Colonic mucosa (tissue), 4 donors: ENCODE data around the gene MAD1L1. TPM values are rescaled to one million over a fixed set of nuclear protein-coding genes. Genes with fewer than 3 reads are reported as not detected.

ENCODE experiments used
- DNase-seq: peaks from one replicate; pipeline ENCODE4 v3.0.0-alpha.2; 2020
- H3K27ac ChIP-seq: fragments of 200-600 bp; one replicate; pipeline ENCODE4 v1.8.0; 2021
- H3K27me3 ChIP-seq: fragments of 200-600 bp; one replicate; pipeline ENCODE4 v1.8.0; 2021
- H3K36me3 ChIP-seq: fragments of 200-600 bp; one replicate; pipeline ENCODE4 v1.8.0; 2021
- H3K4me1 ChIP-seq: fragments of 200-600 bp; one replicate; pipeline ENCODE4 v1.8.0; 2021; ENCODE audit warnings: mild to moderate bottlenecking
- H3K4me3 ChIP-seq: fragments of 200-600 bp; one replicate; pipeline ENCODE4 v1.8.0; 2021
- H3K9ac ChIP-seq, 2 donors: one replicate each; pipeline ENCODE4 v1.7.0; 2013; ENCODE audit warnings: control low read depth in 2 of 2, low read depth in 2 of 2, low read length in 2 of 2
- H3K9me3 ChIP-seq: fragments of 200-600 bp; one replicate; pipeline ENCODE4 v1.8.0; 2021
- intact Hi-C: fragments of 100-400 bp; cut with DNase I; formaldehyde crosslinking; loops from one replicate; pipeline ENCODE4 v1.14.1; 2022
- total RNA-seq, 2 donors: library from RNA; stranded (reverse); fragmentation: NEBNext Ultra II Directional in 1 of 2; extraction: Animal tissue kit (Norgen Biotek cat#: 25700) in 1 of 2; gene quantifications; one replicate each; pipeline ENCODE4 v1.2.1, GENCODE V29; 2021
- TF ChIP-seq, protein P1 (sequence below): fragments of 200-600 bp; IDR thresholded peaks from one replicate; pipeline ENCODE4 v1.8.0; 2022; ENCODE audit warnings: antibody characterized with exemption, mild to moderate bottlenecking
- donor health status: healthy.
- donor health status: DM: no; HTN: no; CAD: no.
- donor health status: DM: no; HTN: no; CAD: no.

Gene MAD1L1
- total RNA-seq, 2 donors from 2014 or later: 18.2 to 47.0 TPM

DNA sequence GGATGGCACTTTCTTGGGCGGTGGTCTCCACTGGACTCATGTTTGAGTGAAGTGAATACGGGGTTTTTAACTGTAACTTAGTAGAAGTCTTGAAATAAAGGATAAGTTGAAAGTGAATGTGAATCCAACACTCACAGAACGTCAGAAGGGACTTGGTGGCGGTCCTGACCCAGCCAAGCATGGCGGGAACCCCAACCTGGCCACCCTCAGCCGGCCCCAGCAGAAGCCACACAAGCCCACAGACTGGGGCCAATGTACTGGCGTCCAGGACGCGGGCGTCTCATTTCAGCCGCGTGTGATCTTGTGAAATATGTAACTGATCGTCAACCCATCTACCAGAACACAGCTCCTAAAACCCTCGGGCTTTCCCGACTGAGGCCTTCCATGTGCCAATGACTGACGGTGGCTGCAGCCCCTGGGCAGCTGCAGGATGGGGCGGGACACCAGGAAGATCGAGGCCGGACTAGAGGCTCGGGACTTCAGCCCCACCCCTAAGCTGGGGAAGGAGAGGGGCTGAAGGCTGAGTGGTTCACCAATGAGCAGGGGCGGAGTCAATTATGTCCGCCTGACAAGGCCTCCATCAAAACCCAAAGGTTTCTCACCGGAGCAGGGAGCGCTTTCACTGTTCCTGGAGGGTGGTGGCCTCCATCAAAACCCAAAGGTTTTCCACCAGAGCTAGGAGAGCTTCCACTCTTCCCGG, 161.5 kb downstream of the MAD1L1 start:
- Histone ChIP-seq H3K4me1 (no peaks in the 10 kb centered on the region), H3K4me3 (no peak overlapping the region), H3K9ac (no peak overlapping the region), H3K9me3 (no peaks in the 10 kb centered on the region), H3K36me3 (no peaks in the 10 kb centered on the region), H3K27me3 (no peaks in the 10 kb centered on the region), H3K27ac (no peak overlapping the region)
- intact Hi-C loops: no loop called here
- DNase-seq: no peak
- TF ChIP-seq, protein P1, sequence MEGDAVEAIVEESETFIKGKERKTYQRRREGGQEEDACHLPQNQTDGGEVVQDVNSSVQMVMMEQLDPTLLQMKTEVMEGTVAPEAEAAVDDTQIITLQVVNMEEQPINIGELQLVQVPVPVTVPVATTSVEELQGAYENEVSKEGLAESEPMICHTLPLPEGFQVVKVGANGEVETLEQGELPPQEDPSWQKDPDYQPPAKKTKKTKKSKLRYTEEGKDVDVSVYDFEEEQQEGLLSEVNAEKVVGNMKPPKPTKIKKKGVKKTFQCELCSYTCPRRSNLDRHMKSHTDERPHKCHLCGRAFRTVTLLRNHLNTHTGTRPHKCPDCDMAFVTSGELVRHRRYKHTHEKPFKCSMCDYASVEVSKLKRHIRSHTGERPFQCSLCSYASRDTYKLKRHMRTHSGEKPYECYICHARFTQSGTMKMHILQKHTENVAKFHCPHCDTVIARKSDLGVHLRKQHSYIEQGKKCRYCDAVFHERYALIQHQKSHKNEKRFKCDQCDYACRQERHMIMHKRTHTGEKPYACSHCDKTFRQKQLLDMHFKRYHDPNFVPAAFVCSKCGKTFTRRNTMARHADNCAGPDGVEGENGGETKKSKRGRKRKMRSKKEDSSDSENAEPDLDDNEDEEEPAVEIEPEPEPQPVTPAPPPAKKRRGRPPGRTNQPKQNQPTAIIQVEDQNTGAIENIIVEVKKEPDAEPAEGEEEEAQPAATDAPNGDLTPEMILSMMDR: no peak

DNA sequence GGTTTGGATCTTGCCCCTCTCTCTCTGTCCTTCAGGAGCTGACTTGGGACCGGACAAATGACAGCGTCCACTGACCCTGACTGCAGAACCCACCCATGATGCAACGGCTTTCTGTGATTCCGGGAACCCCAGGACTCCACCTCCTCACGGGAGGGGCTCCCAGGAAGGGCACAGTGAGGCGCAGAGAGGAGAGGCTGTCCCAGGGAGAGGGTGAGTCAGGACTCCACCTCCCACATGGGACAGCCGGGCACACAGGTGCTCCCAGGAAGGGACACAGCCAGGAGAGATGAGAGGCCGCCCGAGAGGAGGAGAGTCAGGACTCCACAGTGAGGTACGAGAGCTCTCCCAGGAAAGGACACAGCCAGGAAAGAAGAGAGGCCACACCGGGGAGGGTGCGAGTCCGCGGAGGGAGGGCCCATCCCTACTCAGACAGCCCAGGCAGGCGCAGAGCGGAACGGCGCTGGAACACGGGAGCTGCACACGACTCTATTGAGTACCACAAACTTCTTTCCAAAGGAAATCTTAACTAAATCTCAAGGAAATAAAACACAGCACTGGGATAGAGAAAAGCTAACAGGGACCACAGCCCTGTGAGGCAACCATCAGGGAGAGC, 162.5 kb downstream of the MAD1L1 start:
- Histone ChIP-seq H3K36me3 (no peaks in the 10 kb centered on the region), H3K27ac (no peak overlapping the region), H3K27me3 (no peaks in the 10 kb centered on the region), H3K4me3 (no peak overlapping the region), H3K9me3 (no peaks in the 10 kb centered on the region), H3K9ac (no peak overlapping the region), H3K4me1 (no peaks in the 10 kb centered on the region)
- intact Hi-C loops: no loop called here
- no peak for DNase-seq
- TF ChIP-seq, protein P1: no peak

DNA sequence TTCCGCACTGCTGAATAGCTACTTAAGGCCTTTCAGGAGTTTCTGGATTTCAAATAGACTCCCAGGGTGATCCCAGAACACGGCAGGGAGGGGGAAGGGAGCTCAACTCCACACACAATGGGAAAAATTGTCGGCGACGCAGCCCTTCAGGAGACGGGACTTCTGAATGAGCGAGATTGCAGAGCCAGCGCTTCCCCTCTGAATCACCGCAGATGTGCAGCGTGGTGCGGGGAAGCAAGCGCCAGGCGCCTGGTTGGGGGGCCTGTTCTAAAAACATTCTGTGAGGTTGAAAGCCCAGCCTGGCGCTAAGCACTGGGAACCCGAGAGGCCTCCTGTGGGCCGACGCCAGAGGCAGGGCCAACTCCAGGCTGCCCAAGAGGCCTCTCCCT, 163.3 kb downstream of the MAD1L1 start:
- DNase-seq: no peak
- no peak overlapping the region for H3K9ac ChIP-seq
- no peaks in the 10 kb centered on the region for H3K36me3 ChIP-seq

DNA sequence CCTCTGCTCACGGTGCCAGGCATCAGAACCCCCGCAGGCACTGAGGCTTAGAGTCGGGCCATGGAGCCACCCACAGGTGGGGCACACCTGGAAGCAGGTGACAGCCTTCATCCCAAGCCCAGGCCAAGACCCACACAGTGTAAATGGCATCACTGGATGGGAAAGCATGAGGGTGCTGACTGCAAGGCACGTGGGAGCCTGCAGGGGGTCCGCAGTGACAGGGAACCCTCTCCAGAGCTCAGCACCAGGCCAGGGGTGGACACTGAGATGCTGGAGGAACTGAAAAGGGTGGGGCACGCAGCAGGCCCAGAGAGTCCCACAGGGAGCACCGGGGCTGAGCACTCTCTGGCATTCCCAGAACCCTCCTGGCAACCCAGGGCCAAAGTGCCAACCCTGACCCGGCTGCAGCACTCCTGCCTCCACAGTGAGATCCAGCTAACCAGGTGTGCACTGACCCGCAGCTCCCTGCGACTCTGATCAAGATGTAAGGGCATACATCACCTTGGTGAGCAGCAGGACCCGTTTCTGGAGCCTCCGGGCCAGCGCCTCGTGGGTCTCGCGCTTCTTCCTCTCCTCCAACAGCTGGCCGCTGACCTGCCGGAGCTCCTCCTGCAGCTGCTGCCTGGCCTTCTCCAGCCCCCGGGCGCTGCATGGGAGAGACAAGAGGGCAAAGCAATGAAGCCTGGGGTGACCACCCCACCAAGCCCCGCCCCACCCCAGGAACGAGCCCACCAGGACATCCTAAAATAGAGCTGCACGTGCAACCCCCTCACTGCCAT, 163.9 kb downstream of the MAD1L1 start:
- intact Hi-C loops: no loop called here
- H3K9ac ChIP-seq: no peak overlapping the region
- no peak for DNase-seq
- H3K9me3 ChIP-seq: no peaks in the 10 kb centered on the region
- H3K27ac ChIP-seq: no peak overlapping the region
- H3K4me1 ChIP-seq: peaks cover under 1% of the 10 kb centered on the region
- TF ChIP-seq, protein P1: no peak
- H3K36me3 ChIP-seq: no peaks in the 10 kb centered on the region
- H3K27me3 ChIP-seq: no peaks in the 10 kb centered on the region
- H3K4me3 ChIP-seq: no peak overlapping the region

More for the DNA sequence above, 163.3 kb downstream of the MAD1L1 start:
- Histone ChIP-seq H3K27ac (no peak overlapping the region), H3K9me3 (no peaks in the 10 kb centered on the region), H3K4me3 (no peak overlapping the region), H3K4me1 (no peaks in the 10 kb centered on the region), H3K27me3 (no peaks in the 10 kb centered on the region)
- TF ChIP-seq, protein P1: no peak
- intact Hi-C loops: no loop called here

DNA sequence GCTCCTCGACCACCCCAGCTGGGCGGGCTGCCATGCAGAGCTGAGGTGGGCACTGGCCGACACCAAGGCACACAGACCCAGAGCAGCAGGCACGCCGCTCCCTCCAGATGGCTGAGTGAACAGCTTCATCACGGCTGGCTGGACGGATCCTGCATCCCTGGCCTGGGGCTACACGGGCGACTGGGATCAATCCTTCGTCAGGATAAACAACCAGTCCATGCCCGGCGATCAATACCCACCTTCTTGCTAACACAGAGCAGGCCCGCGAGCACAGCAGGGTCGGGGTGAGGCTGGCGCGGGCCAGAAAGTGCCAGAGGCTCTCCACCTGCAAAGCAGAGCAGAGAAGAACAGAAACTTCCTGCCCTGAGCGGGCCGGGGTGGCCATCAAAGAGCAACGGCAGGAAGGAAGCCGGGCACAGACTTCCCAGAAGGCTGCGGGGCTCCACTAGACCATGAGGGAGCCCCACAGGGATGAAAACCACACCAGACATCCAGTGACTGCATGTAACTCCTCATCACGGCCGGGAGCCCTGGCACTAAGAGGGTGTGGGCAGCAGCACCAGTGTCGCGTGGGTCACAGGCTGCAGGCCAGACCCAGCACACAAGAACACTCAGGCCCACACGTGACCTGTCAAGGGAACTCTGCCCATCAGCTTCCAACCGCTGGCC, 166.4 kb downstream of the MAD1L1 start:
- TF ChIP-seq, protein P1: no peak
- Histone ChIP-seq H3K4me3 (no peak overlapping the region), H3K9me3 (no peaks in the 10 kb centered on the region), H3K27me3 (no peaks in the 10 kb centered on the region), H3K27ac (no peak overlapping the region), H3K9ac (no peak overlapping the region), H3K36me3 (no peaks in the 10 kb centered on the region), H3K4me1 (peaks cover 8% of the 10 kb centered on the region)
- intact Hi-C loops: no loop called here
- DNase-seq: no peak
